RWPE2 (cell line): ENCODE measurements around the gene MBOAT2.

Experiments used
- ATAC-seq: fragments of 200-7000 bp; cut with Tn5 transposase; 3 replicates; pipeline ENCODE4 v1.9.1; 2021; ENCODE audit warnings: low read depth
- DNase-seq: peaks from one replicate; pipeline ENCODE4 v3.0.0-alpha.2; 2020; ENCODE audit warnings: low spot score
- H3K27ac ChIP-seq: fragments of 450-650 bp; 2 replicates; pipeline ENCODE4 v1.5.1; 2017; ENCODE audit warnings: mild to moderate bottlenecking; ENCODE audit not compliant: poor library complexity, severe bottlenecking
- H3K27me3 ChIP-seq: fragments of 250-450 bp; sonication (Bioruptor Pico); 2 replicates; pipeline ENCODE4 v1.5.1; 2021; ENCODE audit warnings: mild to moderate bottlenecking, moderate library complexity; ENCODE audit not compliant: insufficient read depth, poor library complexity, severe bottlenecking
- H3K36me3 ChIP-seq: fragments of 250-450 bp; sonication (Bioruptor Pico); 2 replicates; pipeline ENCODE4 v1.5.1; 2020; ENCODE audit warnings: low read depth, mild to moderate bottlenecking, moderate library complexity
- H3K4me1 ChIP-seq: fragments of 250-450 bp; sonication (Bioruptor Pico); 2 replicates; pipeline ENCODE4 v1.5.1; 2021; ENCODE audit warnings: mild to moderate bottlenecking, moderate library complexity; ENCODE audit not compliant: insufficient read depth, poor library complexity, severe bottlenecking
- H3K4me3 ChIP-seq: fragments of 250-450 bp; sonication (Bioruptor Pico); 2 replicates; pipeline ENCODE4 v1.5.1; 2021; ENCODE audit warnings: mild to moderate bottlenecking, moderate library complexity; ENCODE audit not compliant: severe bottlenecking
- H3K9me3 ChIP-seq: fragments of 250-450 bp; sonication (Bioruptor Pico); 2 replicates; pipeline ENCODE4 v1.5.1; 2021; ENCODE audit warnings: mild to moderate bottlenecking, moderate library complexity; ENCODE audit not compliant: severe bottlenecking
- TF ChIP-seq, protein P1 (sequence below): fragments of 450-650 bp; IDR thresholded peaks from one replicate; pipeline ENCODE4 v1.5.1; 2017; ENCODE audit warnings: mild to moderate bottlenecking, moderate library complexity; ENCODE audit not compliant: poor library complexity, severe bottlenecking

Gene MBOAT2

DNA sequence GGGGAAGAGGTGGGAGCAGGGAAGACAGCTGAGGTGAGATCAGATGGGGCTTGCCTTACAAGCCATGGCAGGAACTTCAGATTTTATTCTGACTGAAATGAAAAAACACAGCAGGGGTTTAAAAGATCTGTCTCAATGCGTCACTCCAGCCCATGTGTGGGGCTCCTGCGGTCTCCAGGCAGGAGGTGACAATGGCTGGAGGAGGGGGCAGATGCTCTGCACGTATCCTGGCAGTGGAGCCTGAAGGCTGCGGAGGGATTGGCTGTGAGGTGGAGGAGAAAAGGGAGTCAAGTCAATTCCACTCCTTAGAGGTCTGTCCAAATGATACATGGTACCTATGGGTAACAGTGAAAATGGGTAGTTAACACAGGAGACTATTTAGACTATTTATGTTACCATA is 125.6 kb downstream of the MBOAT2 start:
- DNase-seq (no peak), ATAC-seq (no peak)
- Histone ChIP-seq H3K27me3 (no peaks in the 10 kb centered on the region), H3K4me3 (no peak overlapping the region), H3K9me3 (no peaks in the 10 kb centered on the region), H3K27ac (no peak overlapping the region), H3K36me3 (peaks cover 41% of the 10 kb centered on the region), H3K4me1 (no peaks in the 10 kb centered on the region)
- TF ChIP-seq, protein P1, sequence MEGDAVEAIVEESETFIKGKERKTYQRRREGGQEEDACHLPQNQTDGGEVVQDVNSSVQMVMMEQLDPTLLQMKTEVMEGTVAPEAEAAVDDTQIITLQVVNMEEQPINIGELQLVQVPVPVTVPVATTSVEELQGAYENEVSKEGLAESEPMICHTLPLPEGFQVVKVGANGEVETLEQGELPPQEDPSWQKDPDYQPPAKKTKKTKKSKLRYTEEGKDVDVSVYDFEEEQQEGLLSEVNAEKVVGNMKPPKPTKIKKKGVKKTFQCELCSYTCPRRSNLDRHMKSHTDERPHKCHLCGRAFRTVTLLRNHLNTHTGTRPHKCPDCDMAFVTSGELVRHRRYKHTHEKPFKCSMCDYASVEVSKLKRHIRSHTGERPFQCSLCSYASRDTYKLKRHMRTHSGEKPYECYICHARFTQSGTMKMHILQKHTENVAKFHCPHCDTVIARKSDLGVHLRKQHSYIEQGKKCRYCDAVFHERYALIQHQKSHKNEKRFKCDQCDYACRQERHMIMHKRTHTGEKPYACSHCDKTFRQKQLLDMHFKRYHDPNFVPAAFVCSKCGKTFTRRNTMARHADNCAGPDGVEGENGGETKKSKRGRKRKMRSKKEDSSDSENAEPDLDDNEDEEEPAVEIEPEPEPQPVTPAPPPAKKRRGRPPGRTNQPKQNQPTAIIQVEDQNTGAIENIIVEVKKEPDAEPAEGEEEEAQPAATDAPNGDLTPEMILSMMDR: no peak

DNA sequence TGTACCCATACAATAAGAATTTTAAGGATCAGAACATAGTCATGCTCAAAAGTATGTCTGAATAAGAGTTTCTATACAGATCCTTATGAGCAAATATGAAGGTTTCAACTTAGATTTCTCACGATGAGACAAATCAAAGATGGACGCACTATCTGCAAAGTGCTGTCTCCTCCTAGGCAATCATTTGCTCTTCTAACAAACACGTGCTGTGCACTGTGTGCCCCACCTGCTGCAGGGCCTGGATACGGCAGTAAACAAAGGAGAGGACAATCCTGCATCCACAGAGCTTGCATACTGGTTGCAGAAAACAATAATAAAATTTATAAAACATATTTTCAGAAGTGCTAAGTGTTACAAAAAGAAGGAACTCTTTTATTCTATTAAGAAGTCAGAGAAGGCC is 126.2 kb downstream of the MBOAT2 start:
- H3K36me3 ChIP-seq: peaks cover 46% of the 10 kb centered on the region
- H3K4me1 ChIP-seq: no peaks in the 10 kb centered on the region
- no peak overlapping the region for H3K4me3 ChIP-seq
- H3K27me3 ChIP-seq: no peaks in the 10 kb centered on the region
- no peak for DNase-seq
- TF ChIP-seq, protein P1: no peak
- H3K27ac ChIP-seq: no peak overlapping the region
- ATAC-seq: no peak
- H3K9me3 ChIP-seq: no peaks in the 10 kb centered on the region

DNA sequence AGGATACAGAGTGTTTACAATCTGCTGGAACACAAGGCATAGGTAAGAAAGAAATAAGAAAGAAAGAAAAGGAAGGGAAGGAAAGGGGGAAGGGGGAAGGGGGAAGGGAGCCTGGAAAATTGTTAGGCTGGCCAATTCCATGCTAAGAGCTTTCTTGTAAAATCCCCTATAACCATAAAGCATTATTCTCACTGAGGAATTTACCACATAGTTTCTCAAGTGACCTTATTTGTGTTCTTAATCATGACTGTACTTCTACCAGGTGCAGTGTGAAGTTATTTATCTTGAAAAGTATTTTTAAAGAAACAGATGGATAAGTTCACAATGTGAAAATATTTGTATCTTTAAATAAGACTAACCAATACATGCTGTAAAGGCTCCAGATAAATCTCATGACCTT is 126.9 kb downstream of the MBOAT2 start:
- TF ChIP-seq, protein P1: no peak
- no peak overlapping the region for H3K27ac ChIP-seq

DNA sequence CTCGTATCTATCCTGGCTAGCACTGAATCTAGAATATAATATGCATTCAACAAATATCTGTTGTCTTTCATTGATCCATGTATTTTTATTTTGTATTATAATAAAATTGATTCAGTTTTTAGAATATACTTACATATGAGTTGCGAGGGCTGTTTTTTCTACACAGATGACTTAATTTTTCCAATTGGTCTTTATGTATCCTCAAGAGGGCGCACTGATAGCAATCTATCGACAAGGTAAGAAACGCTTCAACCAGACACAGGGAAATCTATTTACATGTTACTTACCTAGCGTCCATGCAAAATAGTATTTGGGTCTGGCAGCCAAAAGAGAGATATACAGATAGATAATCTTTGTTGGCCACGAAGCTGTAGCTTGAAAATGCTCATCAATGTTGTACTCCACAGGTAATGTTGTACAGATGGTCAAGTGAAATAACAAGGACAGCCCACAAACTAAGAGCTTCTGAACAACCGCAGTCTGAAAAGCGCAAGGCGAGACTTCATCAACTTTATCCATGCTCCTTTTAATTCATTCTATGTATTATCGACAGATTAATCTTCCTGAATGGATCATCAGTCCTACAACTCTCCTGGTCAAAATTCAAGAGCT is 130.6 kb downstream of the MBOAT2 start:
- H3K36me3 ChIP-seq: peaks cover 53% of the 10 kb centered on the region
- no peaks in the 10 kb centered on the region for H3K9me3 ChIP-seq
- no peak overlapping the region for H3K27ac ChIP-seq
- no peaks in the 10 kb centered on the region for H3K27me3 ChIP-seq
- TF ChIP-seq, protein P1: peak; percentile 86
- no peaks in the 10 kb centered on the region for H3K4me1 ChIP-seq
- DNase-seq (no peak), ATAC-seq (0 out of 3 replicates have a peak, but pooled peaks have one; percentile 31)
- H3K4me3 ChIP-seq: no peak overlapping the region

More for the DNA sequence above, 126.9 kb downstream of the MBOAT2 start:
- Histone ChIP-seq H3K4me1 (no peaks in the 10 kb centered on the region), H3K27me3 (no peaks in the 10 kb centered on the region), H3K9me3 (no peaks in the 10 kb centered on the region), H3K4me3 (no peak overlapping the region), H3K36me3 (peaks cover 44% of the 10 kb centered on the region)
- DNase-seq (no peak), ATAC-seq (no peak)

DNA sequence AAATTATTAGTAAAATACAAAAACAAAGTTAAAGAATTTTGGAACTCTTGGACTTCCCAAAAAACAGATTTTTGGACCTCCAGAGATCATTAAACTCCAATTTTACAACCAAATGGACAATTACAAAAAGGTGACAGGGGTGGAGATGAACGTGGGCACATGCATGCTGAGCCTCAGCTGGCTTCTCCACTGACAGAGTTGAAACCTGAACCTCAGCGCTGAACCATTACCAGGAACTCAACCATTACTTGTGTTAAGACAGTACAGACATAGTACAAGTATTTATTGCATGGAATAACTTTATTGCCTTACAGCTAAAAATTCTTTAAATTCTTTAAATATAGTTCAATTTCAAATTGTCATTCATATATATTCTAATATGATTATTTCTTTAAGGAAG is 133.0 kb downstream of the MBOAT2 start:
- TF ChIP-seq, protein P1: no peak
- DNase-seq (no peak), ATAC-seq (no peak)
- H3K9me3 ChIP-seq: no peaks in the 10 kb centered on the region
- H3K27ac ChIP-seq: no peak overlapping the region
- H3K4me3 ChIP-seq: no peak overlapping the region
- H3K4me1 ChIP-seq: no peaks in the 10 kb centered on the region
- peaks cover 45% of the 10 kb centered on the region for H3K36me3 ChIP-seq
- H3K27me3 ChIP-seq: no peaks in the 10 kb centered on the region
